ENCODE results near the gene SLC22A31. TPM values are rescaled to one million over a fixed set of nuclear protein-coding genes. Genes with fewer than 3 reads are reported as not detected.

Gene SLC22A31
- total RNA-seq, 2 donors from 2014 or later = 4.5 TPM; not detected in 1

DNA sequence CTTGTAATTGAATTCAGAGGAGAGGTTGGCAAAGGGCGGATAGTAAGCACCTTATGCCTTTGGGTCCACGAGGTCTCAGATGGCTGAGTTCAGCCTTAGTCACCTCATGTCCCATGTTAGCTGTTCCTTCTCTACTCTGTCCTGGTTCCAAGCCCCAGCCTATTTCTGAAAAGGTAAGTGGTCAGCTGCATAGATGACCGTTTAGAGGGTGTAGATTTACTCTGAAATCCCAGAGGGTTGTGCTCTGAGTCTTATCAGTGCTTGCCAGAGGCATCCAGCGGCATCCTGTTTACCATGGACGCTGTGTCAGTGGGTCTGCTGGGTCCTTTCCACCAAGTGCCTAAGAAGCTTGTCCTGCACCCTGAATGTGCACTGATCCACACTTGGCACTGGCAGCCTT lies 19.0 kb upstream of the SLC22A31 start:
- DNase-seq (ENCODE audit: low spot score) = no peak
- intact Hi-C loops (cut with DNase I) = loop anchor here (10.0 kb wide), 1 partner anchor 275 kb away; no protein-coding TSS in a partner anchor

DNA sequence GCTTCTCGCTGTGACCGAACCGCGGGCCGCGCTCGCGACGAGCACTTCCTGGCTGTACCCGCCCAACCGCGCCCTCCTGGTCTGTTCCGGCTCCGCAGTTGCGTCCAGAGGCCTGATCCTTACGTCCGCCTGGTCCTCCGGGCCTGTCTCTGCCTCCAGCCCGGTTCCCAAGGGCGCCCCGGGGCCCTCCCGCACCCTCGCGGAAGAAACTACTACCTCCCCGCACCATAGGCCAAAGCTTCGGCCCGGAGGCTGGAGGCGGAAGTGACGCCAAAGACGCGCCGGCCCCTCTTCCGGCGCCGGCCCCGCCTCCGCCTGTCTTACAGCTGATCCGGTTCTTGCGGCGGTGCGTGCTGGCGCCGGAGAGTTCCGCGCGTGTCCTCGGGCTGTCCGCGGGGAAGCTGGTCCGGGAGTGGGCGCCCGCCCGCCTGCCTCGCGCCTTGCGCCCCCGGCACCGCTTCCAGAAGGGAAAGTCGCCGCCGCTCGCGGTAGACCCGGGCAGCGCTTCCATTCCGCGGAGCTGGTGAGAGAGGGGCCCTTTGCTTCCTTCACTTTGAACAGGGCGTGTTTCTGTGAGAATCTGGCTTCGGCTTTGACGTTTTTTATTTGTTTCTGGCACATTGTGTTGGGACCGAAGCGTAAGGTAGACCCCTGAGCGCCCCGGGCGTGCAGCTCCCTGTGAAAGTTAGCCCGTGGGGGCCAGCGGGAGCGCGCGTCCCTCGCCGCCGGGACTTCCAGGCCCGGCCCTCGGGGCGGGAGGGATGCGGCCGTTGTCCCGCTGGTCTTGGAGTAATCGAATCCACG lies 17.3 kb upstream of the SLC22A31 start, which contains the start of gene ZNF778:
Gene ZNF778 (plus strand): TSS at position 316 of the 804 bp plus-strand sequence. CDS start 3,425 bp downstream, outside the sequence.
- DNase-seq (ENCODE audit: low spot score) = peak; percentile 95
- intact Hi-C loops (cut with DNase I) = loop anchor here (10.0 kb wide), 1 partner anchor 273 kb away; no protein-coding TSS in a partner anchor

DNA sequence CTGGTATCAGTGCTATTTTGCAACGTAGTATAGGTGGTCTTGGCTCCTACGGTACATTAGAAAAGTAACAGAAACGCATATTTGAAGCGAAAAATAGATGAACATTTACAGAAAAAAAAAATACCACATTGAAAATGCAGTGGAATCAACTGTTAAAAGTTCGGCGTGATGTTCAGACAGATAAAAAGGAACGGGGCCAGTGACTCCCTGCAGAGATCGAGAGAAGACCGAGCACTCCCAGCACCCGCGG lies 16.7 kb upstream of the SLC22A31 start:
- intact Hi-C loops (cut with DNase I) = loop anchor here (10.0 kb wide), 1 partner anchor 272 kb away; no protein-coding TSS in a partner anchor
- no peak for DNase-seq (ENCODE audit: low spot score)

DNA sequence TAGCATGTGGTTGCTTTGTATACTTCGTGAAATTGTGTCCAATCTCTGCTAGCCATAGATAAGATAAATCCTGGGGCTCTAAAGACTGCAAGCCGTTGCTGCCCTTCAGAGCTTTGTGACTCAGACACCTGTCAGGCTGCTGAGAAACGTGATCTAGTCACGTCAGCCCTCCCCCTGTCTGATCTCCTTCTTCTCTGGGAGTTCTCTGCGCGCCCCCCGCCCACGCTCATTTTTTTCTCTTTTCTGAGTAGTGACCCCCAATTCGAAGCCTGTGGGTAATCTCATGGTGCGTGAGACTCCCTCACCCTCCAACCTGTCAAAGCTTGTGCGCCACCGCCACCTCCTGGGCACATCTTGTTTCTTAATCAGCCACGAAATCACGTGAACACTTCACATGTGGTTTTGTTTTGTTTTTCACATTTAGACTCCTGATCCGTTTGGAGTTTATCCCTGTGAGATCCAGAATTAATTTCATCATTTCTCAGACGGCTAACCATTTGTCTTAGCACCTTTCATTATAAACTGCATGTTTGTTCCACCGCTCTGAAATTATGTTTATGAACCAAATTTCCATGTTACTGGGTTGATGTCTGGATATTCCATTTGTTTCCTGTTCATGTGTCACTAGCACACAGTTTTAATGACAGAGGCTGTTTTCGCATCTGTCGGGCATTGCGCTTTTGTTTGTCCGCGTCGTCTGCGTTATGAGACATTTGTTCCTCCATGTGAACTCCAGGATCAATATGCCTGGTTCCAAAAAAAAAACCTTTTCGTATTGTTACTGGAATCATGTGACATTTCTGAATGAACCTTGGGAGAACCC lies 16.2 kb upstream of the SLC22A31 start:
- DNase-seq (ENCODE audit: low spot score) = peak; percentile 94
- intact Hi-C loops (cut with DNase I) = loop anchor here (10.0 kb wide), 1 partner anchor 272 kb away; no protein-coding TSS in a partner anchor

DNA sequence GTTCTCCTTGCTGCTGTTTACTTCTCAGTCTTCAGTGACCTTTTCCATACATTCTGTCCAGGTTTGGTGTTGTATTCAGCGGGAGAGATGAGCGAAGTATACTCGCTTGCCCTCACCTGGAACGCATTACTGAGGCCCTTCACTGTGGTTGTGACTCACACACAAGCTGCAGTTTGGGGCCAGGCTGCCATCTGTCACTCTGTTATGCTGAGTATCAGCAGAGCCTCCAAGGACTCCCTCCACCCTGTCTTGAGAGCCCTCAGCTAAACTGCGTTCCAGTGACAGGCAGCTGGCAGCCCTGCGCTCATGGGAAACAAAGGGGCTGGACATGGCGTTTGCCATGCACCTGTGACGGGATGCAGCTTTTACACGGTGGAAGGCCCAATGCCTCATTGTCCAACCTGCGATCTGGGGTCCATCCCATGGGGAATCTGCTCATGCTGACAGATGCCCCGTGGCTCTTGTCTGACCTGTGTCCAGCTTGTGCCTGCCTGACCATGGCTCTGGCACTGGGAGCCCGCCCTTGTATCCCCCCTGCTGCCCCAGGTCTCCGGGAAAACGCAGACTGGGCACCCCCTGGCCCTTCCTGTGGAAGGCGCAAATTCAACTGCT lies 10.7 kb upstream of the SLC22A31 start:
- intact Hi-C loops (cut with DNase I) = loop anchor here (10.0 kb wide), 1 partner anchor 266 kb away; no protein-coding TSS in a partner anchor
- no peak for DNase-seq (ENCODE audit: low spot score)

DNA sequence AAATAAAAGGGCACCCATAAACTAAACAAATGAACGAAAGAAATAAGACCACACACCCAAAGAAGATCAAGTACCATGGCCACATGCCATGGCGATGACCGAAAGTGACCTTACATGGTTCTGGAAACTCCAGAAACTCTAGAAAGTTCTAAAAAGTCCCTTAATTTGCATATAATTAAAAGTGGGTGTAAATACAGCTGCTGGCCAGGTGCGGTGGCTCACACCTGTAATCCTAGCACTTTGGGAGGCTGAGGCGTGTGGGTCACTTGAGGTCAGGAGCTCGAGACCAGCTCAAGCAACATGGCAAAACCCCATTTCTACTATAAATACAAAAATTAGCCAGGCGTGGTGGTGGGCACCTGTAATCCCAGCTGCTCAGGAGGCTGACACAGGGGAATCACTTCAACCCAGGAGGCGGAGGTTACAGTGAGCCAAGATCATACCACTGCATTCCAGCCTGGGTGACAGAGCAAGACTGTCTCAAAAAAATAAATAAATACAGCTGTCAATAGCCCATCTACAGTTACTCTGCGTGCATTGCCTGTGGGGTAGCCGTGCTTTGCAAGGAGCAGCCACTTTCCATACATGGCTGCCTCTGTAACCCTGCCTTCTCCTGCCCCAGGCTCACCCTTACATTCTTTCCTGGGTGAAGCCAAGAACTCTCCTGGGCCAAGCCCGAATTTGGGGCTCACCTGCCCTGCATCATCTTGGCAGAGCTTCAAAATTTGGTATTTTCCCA lies 10.0 kb upstream of the SLC22A31 start:
- intact Hi-C loops (cut with DNase I) = loop anchor here (10.0 kb wide), 1 partner anchor 266 kb away; no protein-coding TSS in a partner anchor
- DNase-seq (ENCODE audit: low spot score) = no peak

DNA sequence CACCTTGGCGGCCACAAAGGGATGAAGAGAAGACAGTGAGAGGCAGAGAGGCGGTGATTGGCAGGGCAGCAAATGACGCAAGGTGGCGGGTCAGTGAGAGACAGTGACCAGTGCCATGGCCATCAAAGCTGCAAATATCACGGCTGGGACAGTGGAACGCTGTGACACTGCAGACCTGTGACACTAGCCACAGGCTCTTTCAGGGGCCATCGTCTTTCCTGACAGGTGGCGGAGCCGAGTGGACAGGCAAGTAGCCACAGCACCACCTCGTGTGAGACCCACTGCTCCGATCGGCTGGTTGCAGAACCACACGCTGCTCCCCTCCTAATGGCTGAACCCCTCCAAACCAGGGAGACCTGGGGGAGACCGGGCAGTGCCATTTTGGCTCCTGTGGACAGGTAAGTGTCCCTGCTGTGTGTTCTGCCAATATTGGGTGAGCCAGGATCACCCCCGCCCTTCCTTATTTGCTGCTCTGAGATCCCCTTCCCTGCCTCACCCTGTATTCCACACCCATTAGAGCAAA lies 9.2 kb upstream of the SLC22A31 start:
- intact Hi-C loops (cut with DNase I) = loop anchor here (10.0 kb wide), 1 partner anchor 265 kb away; no protein-coding TSS in a partner anchor
- no peak for DNase-seq (ENCODE audit: low spot score)

DNA sequence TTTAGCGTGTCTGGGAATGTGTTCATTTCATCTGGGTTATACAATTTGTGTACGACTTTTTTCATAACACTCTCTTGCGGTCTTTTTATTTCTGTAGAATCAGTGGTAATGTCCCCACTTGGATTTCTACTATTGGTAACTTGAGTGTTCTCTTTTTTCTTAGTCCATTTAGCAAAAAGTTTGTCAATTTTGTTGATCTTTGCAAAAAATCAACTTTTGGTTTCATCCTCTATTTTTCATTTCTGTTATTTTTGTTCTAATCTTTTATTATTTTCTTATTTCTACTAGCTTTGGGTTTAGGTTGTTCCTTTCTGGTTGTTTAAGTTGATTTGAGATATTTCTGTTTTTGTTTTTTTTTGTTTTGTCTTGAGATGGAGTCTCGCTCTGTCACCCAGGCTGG lies 7.7 kb upstream of the SLC22A31 start:
- intact Hi-C loops (cut with DNase I) = no loop called here
- no peak for DNase-seq (ENCODE audit: low spot score)

DNA sequence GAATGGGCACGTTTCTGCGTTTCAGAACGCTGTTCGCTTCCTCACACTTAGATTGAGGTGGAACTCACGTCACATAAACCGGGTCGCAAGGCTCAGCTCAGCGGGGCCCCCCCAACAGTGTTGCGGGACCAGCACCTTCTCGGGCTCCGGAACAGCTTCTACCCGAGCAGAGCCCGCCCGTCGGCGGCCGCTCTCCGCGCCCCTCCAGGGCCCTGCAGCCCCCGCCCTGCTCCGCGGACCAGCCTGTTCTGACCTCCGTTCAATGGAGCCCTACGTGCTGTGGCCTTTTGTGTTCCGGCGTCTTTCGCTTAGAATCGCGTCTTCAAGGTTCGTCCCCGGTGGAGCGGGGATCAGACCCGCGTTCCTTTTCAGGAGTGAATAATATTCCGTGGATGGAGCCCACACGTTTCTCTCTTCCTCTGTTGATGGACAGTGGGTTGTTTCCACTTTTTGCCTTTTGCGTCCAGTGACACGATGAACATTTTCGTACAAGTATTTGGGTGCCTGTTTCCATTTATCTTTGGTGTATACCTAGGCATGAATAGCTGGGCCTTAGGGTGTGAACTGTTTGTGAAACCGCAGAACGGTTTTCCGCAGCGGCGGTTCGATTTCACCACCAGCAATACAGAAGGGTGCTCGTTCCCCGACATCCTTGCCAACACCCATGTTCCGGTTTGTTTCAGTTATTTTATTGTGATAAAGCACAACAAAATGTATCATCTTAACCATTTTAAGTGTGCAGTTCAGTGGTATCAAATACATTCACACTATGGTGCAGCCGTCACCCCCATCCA lies 2.3 kb upstream of the SLC22A31 start:
- peak; percentile 58 for DNase-seq (ENCODE audit: low spot score)
- intact Hi-C loops (cut with DNase I) = no loop called here

DNA sequence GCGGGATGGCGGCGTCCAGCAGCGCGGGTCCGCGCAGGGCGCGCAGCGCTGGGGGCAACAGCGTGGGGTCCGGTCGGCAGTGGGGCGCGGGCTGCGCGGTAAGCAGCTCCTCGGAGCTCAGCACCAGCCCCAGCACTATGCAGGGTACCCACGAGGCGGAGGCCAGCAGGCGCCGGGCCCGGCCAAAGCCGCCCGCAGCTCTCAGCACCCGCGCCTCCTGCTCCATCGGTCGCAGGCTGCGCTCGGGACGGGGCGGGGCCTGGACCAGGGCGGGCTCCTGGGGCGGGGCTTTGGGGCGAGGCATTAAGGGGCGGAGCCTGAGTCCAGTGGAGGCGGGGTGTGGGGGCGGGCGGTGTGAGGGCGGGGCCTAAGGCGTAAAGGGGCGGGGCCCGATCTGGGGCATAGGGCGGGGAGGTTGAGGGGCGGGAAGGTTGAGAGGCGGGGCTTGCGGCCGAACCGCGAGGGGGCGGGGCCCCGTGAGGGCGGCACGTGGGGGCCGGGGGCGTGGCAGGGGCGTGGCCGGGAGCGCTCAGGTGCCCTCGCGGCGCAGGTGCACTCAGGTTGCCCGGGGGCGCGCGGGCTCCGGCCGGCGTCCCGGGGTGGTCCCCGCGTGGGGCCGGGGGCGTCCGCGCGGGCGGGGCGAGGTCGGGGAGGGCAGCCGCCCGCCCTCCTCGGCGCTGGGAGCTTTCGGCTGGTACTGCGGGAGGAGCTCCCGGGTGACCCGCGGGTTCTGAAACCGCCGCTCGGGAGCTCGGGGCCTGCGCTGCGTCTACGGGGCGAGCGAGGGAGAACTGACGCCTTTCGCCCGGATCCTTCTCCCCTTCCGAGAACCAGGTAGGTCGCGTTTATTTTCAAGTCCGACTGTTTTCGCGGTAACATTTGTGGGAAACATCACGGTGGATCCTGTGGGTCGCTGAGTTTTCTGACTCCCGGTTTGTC lies 1.4 kb upstream of the SLC22A31 start:
- intact Hi-C loops (cut with DNase I) = no loop called here
- peak; percentile 94 for DNase-seq (ENCODE audit: low spot score)

DNA sequence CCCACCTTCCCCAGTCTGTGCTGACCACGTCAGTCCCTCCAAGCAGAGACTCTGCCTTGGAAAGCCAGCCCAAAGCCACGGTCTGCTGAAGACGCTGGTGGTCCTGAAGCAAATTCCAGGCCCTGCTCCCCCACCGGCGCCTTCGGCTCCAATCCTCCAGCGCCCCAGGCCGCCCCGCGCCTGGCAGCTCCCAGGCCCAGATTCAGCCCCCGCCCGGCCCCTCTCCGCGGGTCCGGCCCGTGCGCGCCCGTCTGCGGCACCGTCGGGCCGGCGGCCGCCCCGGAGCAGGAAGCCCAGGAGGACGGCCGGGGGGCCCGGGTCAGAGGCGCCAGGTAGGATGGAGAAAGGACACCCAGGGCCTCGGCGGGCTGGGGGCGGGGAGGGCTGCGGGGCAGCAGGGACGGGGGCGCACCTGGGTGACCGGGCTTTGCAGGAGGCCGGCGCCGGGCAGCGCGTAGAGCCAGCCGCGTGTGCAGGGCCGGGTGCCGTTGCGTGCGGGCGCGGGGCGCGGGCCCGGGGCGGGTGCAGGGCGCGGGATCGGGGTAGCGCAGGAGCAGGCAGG lies 594 bp upstream of the SLC22A31 start:
- DNase-seq (ENCODE audit: low spot score) = peak; percentile 80
- intact Hi-C loops (cut with DNase I) = no loop called here

DNA sequence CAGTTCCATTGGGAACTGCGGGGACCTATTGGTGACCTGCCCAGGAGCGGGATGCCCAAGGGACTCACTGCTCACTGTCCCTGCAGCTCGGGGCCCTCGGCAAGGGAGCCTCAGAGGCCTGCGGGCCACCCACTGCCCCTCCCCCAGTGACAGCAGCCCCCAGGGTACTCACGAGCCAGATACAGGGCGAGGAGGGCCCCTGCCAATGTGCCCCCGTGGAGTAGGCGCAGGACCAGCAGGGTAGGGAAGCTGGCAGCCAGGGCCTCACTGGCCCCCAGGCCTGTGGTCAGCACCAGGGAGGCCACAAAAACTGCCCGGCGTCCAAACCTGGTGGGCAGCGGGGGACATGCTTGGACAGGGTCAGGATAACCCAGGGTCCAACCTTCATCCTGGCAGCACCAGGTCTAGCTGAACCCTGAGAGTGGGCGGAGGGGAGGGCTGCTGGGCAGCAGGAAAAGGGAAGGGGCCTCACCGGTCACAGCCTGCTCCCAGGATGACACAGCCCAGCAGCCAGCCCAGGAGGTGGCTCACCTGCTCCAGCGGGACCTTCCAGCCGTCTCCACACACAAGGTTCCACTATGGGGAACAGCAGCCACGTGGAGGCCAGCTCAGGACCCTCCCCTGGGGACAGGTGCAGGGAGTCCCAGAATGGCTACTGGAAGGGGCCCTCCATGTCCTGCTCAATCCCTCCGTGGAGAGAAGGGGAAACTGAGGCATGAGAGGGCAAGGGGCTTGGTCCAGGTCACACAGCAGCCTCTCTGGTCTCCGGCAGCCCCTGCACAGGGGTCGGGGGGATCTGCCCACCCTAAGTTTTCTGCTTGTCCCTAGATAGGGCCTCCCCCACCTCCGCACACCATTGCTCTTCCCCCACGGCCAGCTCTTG lies 855 bp downstream of the SLC22A31 start:
- DNase-seq (ENCODE audit: low spot score) = peak; percentile 79
- intact Hi-C loops (cut with DNase I) = no loop called here

DNA sequence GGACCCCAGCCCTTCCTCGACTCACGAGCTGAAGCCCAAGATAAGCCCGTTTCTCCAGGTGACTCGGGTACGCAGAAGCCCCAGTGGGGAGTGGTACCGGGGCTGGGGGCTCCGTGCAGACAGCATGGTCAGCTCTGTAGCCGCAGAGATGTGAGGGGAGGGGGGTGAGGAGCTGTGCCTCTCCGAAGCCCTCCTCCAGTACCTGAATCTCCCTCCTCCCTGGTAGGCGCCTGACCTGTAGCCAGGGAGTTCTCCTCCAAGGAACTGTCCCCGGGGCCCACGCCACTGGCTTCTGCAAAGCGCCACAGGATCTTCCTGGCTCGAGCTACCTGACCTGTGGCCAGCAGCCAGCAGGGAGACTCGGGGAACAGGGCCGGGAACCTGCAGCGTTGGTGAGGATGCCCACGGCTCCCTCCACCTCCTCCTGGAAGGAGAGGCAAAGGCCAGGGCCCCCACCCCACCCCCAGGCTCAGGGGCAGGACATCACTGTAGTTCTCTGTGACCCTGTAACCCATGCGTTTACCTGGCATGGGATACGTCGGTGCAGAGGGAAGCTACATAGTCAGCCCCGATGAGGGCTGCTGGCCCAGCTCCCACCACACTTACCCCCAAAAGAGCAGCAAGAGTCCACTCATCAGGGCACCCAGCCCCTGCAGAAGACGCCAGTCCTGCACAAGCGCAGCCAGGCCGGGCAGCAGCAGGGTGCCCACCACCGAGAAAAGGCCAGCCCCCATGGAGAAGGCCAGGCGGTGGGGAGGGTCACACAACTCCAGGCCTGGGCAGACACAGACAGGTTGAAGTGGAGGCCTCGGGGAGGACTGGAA lies 1.7 kb downstream of the SLC22A31 start:
- peak; percentile 81 for DNase-seq (ENCODE audit: low spot score)
- intact Hi-C loops (cut with DNase I) = no loop called here

DNA sequence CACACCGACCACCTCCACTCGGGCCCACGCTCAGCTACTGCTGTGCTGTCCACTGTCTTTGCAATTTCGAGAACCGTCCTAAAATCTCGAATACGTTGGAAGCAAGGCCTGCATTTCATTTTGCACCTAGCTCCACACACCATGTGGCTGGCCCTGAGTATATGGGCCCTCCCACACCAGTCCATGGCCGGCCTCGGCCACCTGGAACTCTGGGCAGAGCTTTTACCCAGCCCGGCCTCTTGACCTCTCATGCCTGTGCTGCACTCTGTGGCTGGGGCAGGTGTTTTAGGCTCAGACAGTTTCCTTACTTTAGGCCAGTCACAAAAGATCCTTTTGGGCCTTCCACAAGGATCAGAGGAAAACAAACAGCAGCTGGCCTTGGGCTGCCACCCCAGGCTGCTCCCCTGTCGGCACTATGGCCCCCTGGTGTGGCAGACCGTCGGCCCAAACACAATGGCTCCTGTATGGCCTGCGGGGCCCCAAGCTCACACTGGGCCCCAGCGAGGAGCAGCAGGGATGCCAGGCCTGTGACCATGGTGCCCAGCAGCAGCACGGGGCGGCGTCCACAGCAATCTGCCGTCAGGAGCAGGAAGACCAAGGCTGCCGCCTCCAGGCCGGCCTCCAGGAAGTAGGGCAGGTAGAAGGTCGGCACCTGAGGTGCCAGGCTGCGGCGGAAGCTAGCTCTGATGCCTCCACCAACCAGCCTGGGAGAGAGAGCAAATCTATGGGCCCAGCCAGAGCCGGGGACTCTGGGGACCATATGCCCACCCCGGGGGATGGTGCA lies 2.5 kb downstream of the SLC22A31 start:
- intact Hi-C loops (cut with DNase I) = no loop called here
- peak; percentile 81 for DNase-seq (ENCODE audit: low spot score)
